Smooth muscle cell (in vitro differentiated cells): ENCODE results near the gene RRP1. TPM values are rescaled to one million over a fixed set of nuclear protein-coding genes. Genes with fewer than 3 reads are reported as not detected.

ENCODE experiments used
- DNase-seq: peaks from one replicate; lab custom pipeline; 2025; ENCODE audit not compliant: unreplicated experiment; lab: John Stamatoyannopoulos, UW
- H2AFZ ChIP-seq: fragments of 200-600 bp; sonication (generic); 2 replicates; pipeline ENCODE4 v1.6.0; 2016; ENCODE audit warnings: antibody characterized with exemption, low read depth, mild to moderate bottlenecking
- H3F3A ChIP-seq: fragments of 200-600 bp; sonication (generic); 2 replicates; pipeline ENCODE4 v1.6.0; 2017; ENCODE audit warnings: antibody characterized with exemption, low read depth
- H3K27ac ChIP-seq: fragments of 200-600 bp; sonication (generic); 2 replicates; pipeline ENCODE4 v1.5.1; 2016; ENCODE audit warnings: low read depth, mild to moderate bottlenecking
- H3K27me3 ChIP-seq: fragments of 200-600 bp; sonication (generic); 2 replicates; pipeline ENCODE4 v1.6.1; 2016; ENCODE audit warnings: low read depth, mild to moderate bottlenecking
- H3K36me3 ChIP-seq: fragments of 200-600 bp; sonication (generic); 2 replicates; pipeline ENCODE4 v1.5.1; 2016; ENCODE audit warnings: low read depth
- H3K4me1 ChIP-seq: fragments of 200-600 bp; sonication (generic); 2 replicates; pipeline ENCODE4 v1.5.1; 2016; ENCODE audit warnings: low read depth
- H3K4me2 ChIP-seq: fragments of 200-600 bp; sonication (generic); 2 replicates; pipeline ENCODE4 v1.6.0; 2016; ENCODE audit warnings: mild to moderate bottlenecking
- H3K4me3 ChIP-seq: fragments of 200-600 bp; sonication (generic); 2 replicates; pipeline ENCODE4 v1.5.1; 2016; ENCODE audit warnings: mild to moderate bottlenecking
- H3K79me2 ChIP-seq: fragments of 200-600 bp; sonication (generic); 2 replicates; pipeline ENCODE4 v1.6.0; 2016; ENCODE audit warnings: low read depth, mild to moderate bottlenecking
- H3K9ac ChIP-seq: fragments of 200-600 bp; sonication (generic); 2 replicates; pipeline ENCODE4 v1.6.0; 2016; ENCODE audit warnings: low read depth
- H3K9me3 ChIP-seq: fragments of 200-600 bp; sonication (generic); replicated peaks from 2 replicates; pipeline ENCODE4 v1.5.1; 2016; ENCODE audit warnings: low read depth
- H4K20me1 ChIP-seq: fragments of 200-600 bp; sonication (generic); 2 replicates; pipeline ENCODE4 v1.6.0; 2016; ENCODE audit warnings: low read depth
- CTCF ChIP-seq: fragments of 200-600 bp; sonication (generic); IDR thresholded peaks from 2 replicates; pipeline ENCODE4 v1.5.1; 2017; ENCODE audit warnings: borderline replicate concordance, mild to moderate bottlenecking, antibody characterized with exemption; ENCODE audit not compliant: insufficient read depth, poor library complexity, severe bottlenecking
- WGBS: methylation state at CpG from one replicate; pipeline ENCODE4 v1.1.7; 2016; ENCODE audit warnings: low lambda C conversion rate; 5-methylcytosine and 5-hydroxymethylcytosine counted together
- polyA plus RNA-seq: library from polyadenylated mRNA; unstranded; fragments of >200 nt; fragmentation: Nextera tagmentation; extraction: Ambion mirVana; gene quantifications from 2 replicates; pipeline ENCODE4 v1.2.1, GENCODE V29; 2016
- total RNA-seq: library from RNA; depleted of rRNA; stranded (reverse); fragments of >200 nt; gene quantifications from 2 replicates; pipeline ENCODE4 v1.2.3, GENCODE V29; 2014

RRP1 gene
- total and polyA plus RNA-seq, 2 experiments from 2014 or later = 11.3 to 17.5 TPM

DNA sequence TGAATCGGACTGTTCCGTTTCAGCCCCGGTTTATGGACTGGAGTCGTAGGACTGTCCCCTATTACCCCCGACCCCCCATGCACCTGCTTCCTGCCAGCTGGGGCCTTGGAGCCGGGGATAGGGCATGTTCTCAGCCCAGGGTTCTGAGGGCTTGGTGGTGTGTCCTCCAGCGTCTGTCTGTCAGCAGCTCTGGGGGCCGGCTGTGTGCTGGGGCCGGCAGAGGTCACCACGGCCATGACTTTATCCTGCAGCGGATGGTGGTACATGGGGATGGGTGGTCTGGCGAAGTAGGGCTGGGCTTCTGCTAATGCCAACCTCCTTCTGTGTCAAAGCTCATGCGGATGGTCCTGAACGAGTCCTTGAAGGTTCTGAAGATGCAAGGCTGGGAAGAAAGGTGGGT is 5.5 kb downstream of the RRP1 start:
- Histone ChIP-seq H3K4me3 (no peak overlapping the region), H4K20me1 (peaks cover 8% of the 10 kb centered on the region), H3K4me1 (peaks cover 10% of the 10 kb centered on the region), H3F3A (no peaks in the 10 kb centered on the region), H3K27me3 (no peaks in the 10 kb centered on the region), H3K27ac (no peak overlapping the region), H3K4me2 (no peak overlapping the region), H3K36me3 (no peaks in the 10 kb centered on the region), H3K9me3 (no peaks in the 10 kb centered on the region), H3K9ac (no peak overlapping the region), H3K79me2 (peaks cover 32% of the 10 kb centered on the region), H2AFZ (no peak overlapping the region)
- no peak for DNase-seq
- WGBS = 94% methylated on average over 14 of the region's 14 CpGs
- TF ChIP-seq CTCF = no peak

- no peak overlapping the region for H3K4me2 ChIP-seq
- no peak for TF ChIP-seq CTCF
- no peaks in the 10 kb centered on the region for H3K27me3 ChIP-seq
- no peaks in the 10 kb centered on the region for H3K4me1 ChIP-seq
- no peak overlapping the region for H3K27ac ChIP-seq
- H3K4me3 ChIP-seq = no peak overlapping the region
- no peaks in the 10 kb centered on the region for H3K9me3 ChIP-seq
- no peak overlapping the region for H3K9ac ChIP-seq
- DNase-seq = no peak
- peaks cover 7% of the 10 kb centered on the region for H3K79me2 ChIP-seq
- WGBS = 93% methylated on average over 19 of the region's 19 CpGs
- no peak overlapping the region for H2AFZ ChIP-seq
- peaks cover 8% of the 10 kb centered on the region for H4K20me1 ChIP-seq
- no peaks in the 10 kb centered on the region for H3F3A ChIP-seq
- no peaks in the 10 kb centered on the region for H3K36me3 ChIP-seq
Measured at GRCh38 chr21:43797415-43797814, 8.0 kb downstream of the RRP1 start.

DNA sequence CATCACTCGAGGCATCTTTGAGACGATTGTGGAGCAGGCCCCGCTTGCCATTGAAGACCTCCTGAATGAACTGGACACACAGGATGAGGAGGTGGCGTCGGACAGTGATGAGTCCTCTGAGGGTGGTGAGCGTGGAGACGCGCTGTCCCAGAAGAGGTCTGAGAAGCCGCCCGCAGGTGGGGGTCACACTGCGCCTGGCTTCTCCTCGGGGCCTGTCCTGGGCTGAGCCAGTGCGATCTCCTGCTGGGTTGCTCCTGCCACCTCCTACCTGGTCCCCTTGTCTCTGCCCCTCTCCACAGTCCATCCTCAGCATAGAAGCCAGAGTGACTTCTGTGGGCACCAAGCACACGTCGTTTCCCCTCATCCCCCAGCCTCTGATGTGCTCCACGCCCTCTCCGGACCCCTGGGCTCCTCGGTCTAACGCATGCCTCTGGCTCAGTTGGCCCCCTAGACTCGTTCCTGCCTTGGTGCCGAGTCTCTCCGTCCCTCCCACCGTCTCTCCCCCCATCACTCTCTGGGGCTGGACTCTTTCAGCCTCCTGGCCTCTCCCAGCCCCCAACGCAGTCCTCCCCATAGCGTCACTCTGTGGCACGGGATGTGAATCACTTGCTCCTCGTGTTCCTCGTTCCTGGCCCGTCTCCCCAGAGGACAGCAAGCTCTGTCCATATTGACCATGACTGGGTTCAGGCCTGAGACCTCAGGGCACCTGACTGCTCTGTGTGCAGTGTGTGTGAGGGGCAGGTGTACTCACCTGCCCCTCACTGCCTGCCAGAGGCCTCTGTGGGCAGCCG is 8.7 kb downstream of the RRP1 start:
- WGBS = 96% methylated on average over 30 of the region's 30 CpGs
- H4K20me1 ChIP-seq = peaks cover 8% of the 10 kb centered on the region

More for the DNA sequence above, 8.7 kb downstream of the RRP1 start:
- Histone ChIP-seq H3K27ac (no peak overlapping the region), H3K4me2 (no peak overlapping the region), H3K9ac (no peak overlapping the region), H3F3A (no peaks in the 10 kb centered on the region), H2AFZ (no peak overlapping the region), H3K4me3 (no peak overlapping the region), H3K9me3 (no peaks in the 10 kb centered on the region), H3K36me3 (no peaks in the 10 kb centered on the region), H3K79me2 (peaks cover 7% of the 10 kb centered on the region), H3K4me1 (no peaks in the 10 kb centered on the region), H3K27me3 (no peaks in the 10 kb centered on the region)
- TF ChIP-seq CTCF = no peak
- no peak for DNase-seq
